IMR-90 (cell line): ENCODE data around the gene AAK1. TPM values are rescaled to one million over a fixed set of nuclear protein-coding genes. Genes with fewer than 3 reads are reported as not detected.

Experiments used
- ATAC-seq: fragments of 200-7000 bp; cut with Tn5 transposase; 2 replicates; pipeline ENCODE4 v1.9.1; 2020; ENCODE audit warnings: low read depth, mild to moderate bottlenecking, moderate library complexity
- BruUV-seq: library from RNA; stranded (reverse); fragments of 400-500 nt; replicated peaks from 2 replicates; lab custom pipeline; 2021; lab: Mats Ljungman, UMichigan
- CTCF ChIA-PET: fragments of 300-600 bp; formaldehyde crosslinking; extraction: SDS; loops from one replicate; lab custom pipeline; 2021; ENCODE audit warnings: antibody characterized with exemption; lab: Yijun Ruan, JAX
- POLR2A ChIA-PET: fragments of 300-600 bp; sonication (Branson Sonifier 250); formaldehyde crosslinking; loops from one replicate; lab custom pipeline; 2022; ENCODE audit warnings: antibody characterized with exemption; ENCODE audit not compliant: unreplicated experiment; lab: Charles Lee
- DNase-seq: peaks from one replicate; pipeline ENCODE4 v3.0.0; 2013
- H2AFZ ChIP-seq: replicated peaks from 2 replicates; pipeline ENCODE3; 2013; ENCODE audit warnings: low read length, mild to moderate bottlenecking; ENCODE audit not compliant: poor library complexity
- H2AK5ac ChIP-seq: 2 replicates; pipeline ENCODE4 v1.6.1; 2013; ENCODE audit warnings: low read depth, low read length, inconsistent platforms
- H2AK9ac ChIP-seq: replicated peaks from 2 replicates; pipeline ENCODE3; 2013; ENCODE audit warnings: mild to moderate bottlenecking, low read depth, low read length, moderate library complexity; ENCODE audit not compliant: poor library complexity
- H2BK120ac ChIP-seq: 2 replicates; pipeline ENCODE4 v1.6.1; 2013; ENCODE audit warnings: low read depth, low read length, inconsistent platforms
- H2BK15ac ChIP-seq: 3 replicates; pipeline ENCODE4 v1.6.1; 2013; ENCODE audit warnings: low read depth, low read length, inconsistent platforms
- H2BK20ac ChIP-seq: 2 replicates; pipeline ENCODE4 v1.6.1; 2013; ENCODE audit warnings: low read depth, mild to moderate bottlenecking, inconsistent platforms, low read length, moderate library complexity
- H2BK5ac ChIP-seq: 2 replicates; pipeline ENCODE4 v1.6.1; 2013; ENCODE audit warnings: mild to moderate bottlenecking, low read depth, low read length, inconsistent platforms; ENCODE audit not compliant: poor library complexity, severe bottlenecking
- H3K14ac ChIP-seq: replicated peaks from 2 replicates; pipeline ENCODE4 v1.6.1; 2013; ENCODE audit warnings: low read depth, low read length, inconsistent platforms
- H3K18ac ChIP-seq: 2 replicates; pipeline ENCODE4 v1.6.1; 2013; ENCODE audit warnings: low read depth, low read length, control low read depth
- H3K23ac ChIP-seq: 2 replicates; pipeline ENCODE4 v1.6.1; 2013; ENCODE audit warnings: low read depth, low read length, inconsistent platforms
- H3K27ac ChIP-seq: 2 replicates; pipeline ENCODE4 v1.5.1; 2013; ENCODE audit warnings: mild to moderate bottlenecking, control low read depth, low read length; ENCODE audit not compliant: insufficient read depth
- H3K27me3 ChIP-seq: 2 replicates; pipeline ENCODE4 v1.6.1; 2013; ENCODE audit warnings: low read length; ENCODE audit not compliant: control insufficient read depth, insufficient read depth
- H3K36me3 ChIP-seq: 2 replicates; pipeline ENCODE4 v1.6.1; 2013; ENCODE audit warnings: low read length, mixed read lengths; ENCODE audit not compliant: control insufficient read depth, insufficient read depth
- H3K4ac ChIP-seq: 2 replicates; pipeline ENCODE4 v1.6.1; 2013; ENCODE audit warnings: low read depth, low read length, inconsistent platforms
- H3K4me1 ChIP-seq: 2 replicates; pipeline ENCODE4 v1.6.1; 2013; ENCODE audit warnings: low read length, mixed read lengths; ENCODE audit not compliant: control insufficient read depth, insufficient read depth
- H3K4me2 ChIP-seq: 2 replicates; pipeline ENCODE4 v1.6.1; 2013; ENCODE audit warnings: low read depth, mild to moderate bottlenecking, control low read depth, low read length, moderate library complexity
- H3K4me3 ChIP-seq: 2 replicates; pipeline ENCODE4 v1.5.1; 2013; ENCODE audit warnings: low read depth, mild to moderate bottlenecking, control low read depth, low read length, moderate library complexity; ENCODE audit not compliant: insufficient read depth
- H3K56ac ChIP-seq: 2 replicates; pipeline ENCODE4 v1.6.1; 2013; ENCODE audit warnings: low read length, inconsistent platforms; ENCODE audit not compliant: insufficient read depth; ENCODE audit errors: extremely low read depth
- H3K79me1 ChIP-seq, 2 experiments: 2 replicates each; pipeline ENCODE4 v1.6.1; 2013; ENCODE audit warnings: low read length in 2 of 2, inconsistent platforms in 1 of 2, low read depth in 1 of 2
- H3K9ac ChIP-seq: 2 replicates; pipeline ENCODE4 v1.6.1; 2013; ENCODE audit warnings: low read depth, low read length, control low read depth
- H3K9me1 ChIP-seq: 2 replicates; pipeline ENCODE4 v1.6.1; 2013; ENCODE audit warnings: low read length, inconsistent platforms; ENCODE audit not compliant: insufficient read depth
- H3K9me3 ChIP-seq: 2 replicates; pipeline ENCODE4 v1.6.1; 2013; ENCODE audit warnings: low read length; ENCODE audit not compliant: control insufficient read depth, insufficient read depth
- H4K20me1 ChIP-seq: 2 replicates; pipeline ENCODE4 v1.6.1; 2013; ENCODE audit warnings: low read length, inconsistent platforms; ENCODE audit not compliant: insufficient read depth
- H4K5ac ChIP-seq: 2 replicates; pipeline ENCODE4 v1.6.1; 2013; ENCODE audit warnings: mild to moderate bottlenecking, low read depth, low read length, control low read depth
- H4K8ac ChIP-seq, 2 experiments: 2 replicates each; pipeline ENCODE4 v1.6.1; 2013; ENCODE audit warnings: low read depth in 2 of 2, low read length in 2 of 2, control low read depth in 1 of 2, inconsistent platforms in 1 of 2
- H4K91ac ChIP-seq: 2 replicates; pipeline ENCODE4 v1.6.1; 2013; ENCODE audit warnings: low read depth, low read length, inconsistent platforms; ENCODE audit not compliant: insufficient read depth
- BHLHE40 ChIP-seq: fragments of 150-350 bp; IDR thresholded peaks from 2 replicates; pipeline ENCODE4 v1.6.1; 2016; ENCODE audit warnings: mild to moderate bottlenecking, low read depth, low read length
- CEBPB ChIP-seq: IDR thresholded peaks from 2 replicates; pipeline ENCODE4 v1.6.1; 2012; ENCODE audit warnings: low read depth, low read length, improper control_type of control experiment
- POLR2A ChIP-seq: IDR thresholded peaks from 2 replicates; pipeline ENCODE4 v1.6.1; 2012; ENCODE audit warnings: mild to moderate bottlenecking, low read depth, low read length
- RAD21 ChIP-seq: IDR thresholded peaks from 2 replicates; pipeline ENCODE4 v1.6.1; 2012; ENCODE audit warnings: low read length, improper control_type of control experiment
- RCOR1 ChIP-seq: IDR thresholded peaks from 2 replicates; pipeline ENCODE4 v1.6.1; 2012; ENCODE audit warnings: mild to moderate bottlenecking, low read length, improper control_type of control experiment; ENCODE audit not compliant: insufficient replicate concordance
- RFX5 ChIP-seq: IDR thresholded peaks from 2 replicates; pipeline ENCODE4 v1.8.0; 2012; ENCODE audit warnings: low read depth, mild to moderate bottlenecking, low read length, moderate library complexity
- WGBS, 2 experiments: methylation state at CpG; one replicate each; pipeline versions ENCODE4 v1.1.5 to v1.1.7; 2013; ENCODE audit warnings: missing lambda C conversion rate in 2 of 2; ENCODE audit not compliant: insufficient read length in 1 of 2; ENCODE audit errors: extremely low coverage in 2 of 2; 5-methylcytosine and 5-hydroxymethylcytosine counted together
- dilution Hi-C: fragments of 300-500 bp; cut with HindIII; formaldehyde crosslinking; loops from one replicate; pipeline ENCODE4 v1.14.3; 2018; ENCODE audit warnings: low sequenced_read_pairs; ENCODE audit not compliant: unreplicated experiment
- in situ Hi-C: fragments of 300-500 bp; cut with MboI; formaldehyde crosslinking; loops from 3 replicates; pipeline ENCODE4 v1.14.3; 2019; ENCODE audit warnings: low sequenced_read_pairs, inconsistent platforms, mixed read lengths
- intact Hi-C: fragments of 100-400 bp; cut with micrococcal nuclease; formaldehyde crosslinking; loops from 2 replicates; pipeline ENCODE4 v1.10.0; 2022
- polyA plus RNA-seq, 3 experiments: library from polyadenylated mRNA; depleted of rRNA; stranded (reverse); fragments of >200 nt; gene quantifications; 2 replicates each; pipeline ENCODE4 v1.2.3, GENCODE V29; 2012; ENCODE audit warnings: low replicate concordance in 1 of 3
- total RNA-seq: library from RNA; depleted of rRNA; stranded (reverse); fragments of >200 nt; gene quantifications from 2 replicates; pipeline ENCODE4 v1.2.3, GENCODE V29; 2012
- TF ChIP-seq, protein P1 (sequence below): fragments of 150-350 bp; IDR thresholded peaks from 2 replicates; pipeline ENCODE4 v1.6.1; 2016; ENCODE audit warnings: low read depth, mild to moderate bottlenecking, low read length, moderate library complexity, borderline replicate concordance
- TF ChIP-seq, protein P2 (sequence below): conservative IDR thresholded peaks from 2 replicates; pipeline ENCODE4 v1.5.1; 2012; ENCODE audit warnings: mild to moderate bottlenecking, low read depth, low read length, improper control_type of control experiment

Gene AAK1
- total and polyA plus RNA-seq, 2 of the 4 experiments (the other 2 are of a cell fraction), result 21.9 to 26.5 TPM

DNA sequence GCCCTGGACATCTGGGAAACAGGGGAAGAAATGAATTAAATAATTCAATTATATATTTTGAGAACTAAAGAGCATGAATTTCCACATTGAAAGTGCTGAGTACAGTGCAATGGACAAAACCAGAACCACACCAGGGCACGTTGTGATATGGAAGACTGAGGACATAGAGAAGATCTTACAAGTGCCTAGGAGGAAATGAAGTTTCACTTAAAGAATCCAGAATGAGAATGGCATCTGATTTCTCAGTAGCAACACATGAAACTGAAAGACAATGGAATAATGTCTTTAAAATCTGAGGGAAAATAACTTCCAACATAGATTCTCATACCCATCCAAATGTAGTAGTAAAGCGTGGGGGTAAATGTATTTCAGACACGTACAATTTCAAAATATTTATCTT, 20.3 kb upstream of the AAK1 start:
- intact Hi-C loops, result no loop called here
- POLR2A ChIA-PET, result no interaction called here

More for the DNA sequence above, 20.3 kb upstream of the AAK1 start:
- no peak for ATAC-seq
- H3K4me2 ChIP-seq, result no peak overlapping the region
- no peaks in the 10 kb centered on the region for H3K79me1 ChIP-seq
- H4K8ac ChIP-seq, result no peak overlapping the region
- H3K4me3 ChIP-seq, result no peak overlapping the region
- peaks cover 4% of the 10 kb centered on the region; the same call in 1 of the 2 replicates for H3K9me1 ChIP-seq
- no peak overlapping the region for H2BK120ac ChIP-seq
- CTCF ChIA-PET, result interaction anchor here (1.1 kb wide), 1 partner anchor 18 kb away, joined by 3 read pairs; no protein-coding TSS in a partner anchor
- TF ChIP-seq BHLHE40, result no peak
- TF ChIP-seq, protein P1, sequence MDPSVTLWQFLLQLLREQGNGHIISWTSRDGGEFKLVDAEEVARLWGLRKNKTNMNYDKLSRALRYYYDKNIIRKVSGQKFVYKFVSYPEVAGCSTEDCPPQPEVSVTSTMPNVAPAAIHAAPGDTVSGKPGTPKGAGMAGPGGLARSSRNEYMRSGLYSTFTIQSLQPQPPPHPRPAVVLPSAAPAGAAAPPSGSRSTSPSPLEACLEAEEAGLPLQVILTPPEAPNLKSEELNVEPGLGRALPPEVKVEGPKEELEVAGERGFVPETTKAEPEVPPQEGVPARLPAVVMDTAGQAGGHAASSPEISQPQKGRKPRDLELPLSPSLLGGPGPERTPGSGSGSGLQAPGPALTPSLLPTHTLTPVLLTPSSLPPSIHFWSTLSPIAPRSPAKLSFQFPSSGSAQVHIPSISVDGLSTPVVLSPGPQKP, result no peak
- TF ChIP-seq, protein P2, sequence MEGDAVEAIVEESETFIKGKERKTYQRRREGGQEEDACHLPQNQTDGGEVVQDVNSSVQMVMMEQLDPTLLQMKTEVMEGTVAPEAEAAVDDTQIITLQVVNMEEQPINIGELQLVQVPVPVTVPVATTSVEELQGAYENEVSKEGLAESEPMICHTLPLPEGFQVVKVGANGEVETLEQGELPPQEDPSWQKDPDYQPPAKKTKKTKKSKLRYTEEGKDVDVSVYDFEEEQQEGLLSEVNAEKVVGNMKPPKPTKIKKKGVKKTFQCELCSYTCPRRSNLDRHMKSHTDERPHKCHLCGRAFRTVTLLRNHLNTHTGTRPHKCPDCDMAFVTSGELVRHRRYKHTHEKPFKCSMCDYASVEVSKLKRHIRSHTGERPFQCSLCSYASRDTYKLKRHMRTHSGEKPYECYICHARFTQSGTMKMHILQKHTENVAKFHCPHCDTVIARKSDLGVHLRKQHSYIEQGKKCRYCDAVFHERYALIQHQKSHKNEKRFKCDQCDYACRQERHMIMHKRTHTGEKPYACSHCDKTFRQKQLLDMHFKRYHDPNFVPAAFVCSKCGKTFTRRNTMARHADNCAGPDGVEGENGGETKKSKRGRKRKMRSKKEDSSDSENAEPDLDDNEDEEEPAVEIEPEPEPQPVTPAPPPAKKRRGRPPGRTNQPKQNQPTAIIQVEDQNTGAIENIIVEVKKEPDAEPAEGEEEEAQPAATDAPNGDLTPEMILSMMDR, result no peak
- no peak for TF ChIP-seq RFX5
- no peak for TF ChIP-seq POLR2A
- TF ChIP-seq RCOR1, result no peak
- no peak for TF ChIP-seq CEBPB
- TF ChIP-seq RAD21, result no peak
- peaks cover 3% of the 10 kb centered on the region; the same call in 1 of the 2 replicates for H4K20me1 ChIP-seq
- H2AK5ac ChIP-seq, result no peak overlapping the region
- in situ Hi-C loops, result no loop called here
- no peak for DNase-seq
- H3K18ac ChIP-seq, result no peak overlapping the region
- no peak overlapping the region for H3K27ac ChIP-seq
- no peak overlapping the region for H3K4ac ChIP-seq
- H3K56ac ChIP-seq, result no peak overlapping the region
- peaks cover 6% of the 10 kb centered on the region for H3K4me1 ChIP-seq
- no peaks in the 10 kb centered on the region for H3K27me3 ChIP-seq
- no peak overlapping the region for H2BK5ac ChIP-seq
- no peaks in the 10 kb centered on the region for H3K36me3 ChIP-seq
- no CpG with 5 or more reads among the region's 3 CpGs for WGBS, 2 experiments
- H3K14ac ChIP-seq, result no peak overlapping the region
- H4K5ac ChIP-seq, result no peak overlapping the region
- peaks cover 2% of the 10 kb centered on the region; the same call in 1 of the 2 replicates for H3K9me3 ChIP-seq
- H3K9ac ChIP-seq, result no peak overlapping the region
- dilution Hi-C loops, result no loop called here
- H2AFZ ChIP-seq, result no peak overlapping the region
- no peak overlapping the region for H4K91ac ChIP-seq
- no TSS peak for BruUV-seq
- H3K23ac ChIP-seq, result no peak overlapping the region
- H2AK9ac ChIP-seq, result no peak overlapping the region
- no peak overlapping the region for H2BK20ac ChIP-seq
- no peak overlapping the region for H2BK15ac ChIP-seq
